Adrenal gland (tissue), 19 donors: ENCODE results near the gene DUSP11. TPM values are rescaled to one million over a fixed set of nuclear protein-coding genes. Genes with fewer than 3 reads are reported as not detected.

Experiments
- DNase-seq, 7 donors: peaks; one replicate each; pipeline ENCODE4 v3.0.0-alpha.2; 2019 to 2020
- H3K27ac ChIP-seq, 5 donors: fragments of 200-600 bp; sonication (generic) in 4 of 5; 1 replicate in 3 of 5; 2 replicates in 2 of 5; pipeline versions ENCODE4 v1.5.1 to v1.8.0; 2016 to 2020; ENCODE audit warnings: mild to moderate bottlenecking in 1 of 5
- H3K27me3 ChIP-seq: fragments of 200-600 bp; 2 replicates; pipeline ENCODE4 v1.8.0; 2021
- H3K36me3 ChIP-seq, 2 donors: fragments of 200-600 bp; replicated peaks in 1 of 2; 1 replicate in 1 of 2; 2 replicates in 1 of 2; pipeline versions ENCODE4 v1.5.1 to v1.8.0; 2018 to 2022
- H3K4me1 ChIP-seq, 2 donors: fragments of 200-600 bp; replicated peaks in 1 of 2; 1 replicate in 1 of 2; 2 replicates in 1 of 2; pipeline versions ENCODE4 v1.5.1 to v1.8.0; 2018 to 2021
- H3K4me3 ChIP-seq, 4 donors: fragments of 200-600 bp; sonication (generic) in 3 of 4; one replicate each; pipeline ENCODE4 v1.5.1; 2016 to 2018
- H3K9me3 ChIP-seq, 3 donors: fragments of 200-600 bp; sonication (generic) in 1 of 3; replicated peaks in 1 of 3; 1 replicate in 2 of 3; 2 replicates in 1 of 3; pipeline versions ENCODE4 v1.5.1 to v1.8.0; 2016 to 2021
- CTCF ChIP-seq, 6 experiments: fragments of 450-650 bp in 4 of 6; fragments of 200-600 bp in 2 of 6; sonication (generic) in 1 of 6; IDR thresholded peaks; 1 replicate in 5 of 6; 2 replicates in 1 of 6; pipeline versions ENCODE4 v1.5.1 to v1.8.0; 2016 to 2021; ENCODE audit warnings: antibody characterized with exemption in 6 of 6, mild to moderate bottlenecking in 2 of 6, moderate library complexity in 1 of 6
- POLR2A ChIP-seq, 2 donors: fragments of 450-650 bp; IDR thresholded peaks; one replicate each; pipeline ENCODE4 v1.6.1; 2017; ENCODE audit warnings: antibody characterized with exemption in 2 of 2, mild to moderate bottlenecking in 2 of 2, moderate library complexity in 1 of 2
- WGBS, 4 donors: extraction: QIAGEN DNeasy Blood & Tissue Kit in 2 of 4; methylation state at CpG; one replicate each; pipeline versions ENCODE4 v1.1.5 to v1.1.7; 2013 to 2017; 5-methylcytosine and 5-hydroxymethylcytosine counted together
- intact Hi-C, 2 donors: fragments of 100-400 bp; cut with DNase I; formaldehyde crosslinking; loops; one replicate each; pipeline versions ENCODE4 v1.14.1 to v1.15.0; 2022 to 2023
- long read RNA-seq, 10 donors: library from polyadenylated mRNA in 3 of 10; unstranded in 2 of 10; stranded (forward) in 1 of 10; transcript quantifications; one replicate each; pipeline ENCODE4 v2.0.0 and lab custom pipeline, GENCODE V29; 2021 to 2026
- polyA plus RNA-seq, 3 donors: library from polyadenylated mRNA; stranded (reverse); fragments of 200-250 nt in 2 of 3; fragments of 350-450 nt in 1 of 3; fragmentation: Illumina TruSeq in 1 of 3; extraction: RNeasy Lipid Tissue Mini Kit (QIAGEN cat#74804) in 1 of 3; gene quantifications; one replicate each; pipeline ENCODE4 v1.2.3, GENCODE V29; 2013 to 2014
- total RNA-seq, 9 donors: library from RNA; depleted of rRNA in 4 of 9; stranded (reverse); fragments of >200 nt in 4 of 9; fragments of 120-200 nt in 1 of 9; fragmentation: NEBNext Ultra II Directional in 1 of 9; extraction: Animal tissue kit (Norgen Biotek cat#: 25700) in 1 of 9; gene quantifications; one replicate each; pipeline versions ENCODE4 v1.1.0 to v1.2.4, GENCODE V29; 2013 to 2023
- donor health status: healthy with polysubstance abuse.
- donor health status: Bipolar disorder and iron deficiency.
- donor health status: DM: yes; HTN: yes; CAD: no.
- donor health status: DM: no; HTN: no; CAD: no.
- donor health status: DM: no; HTN: no; CAD: no.
- donor health status: DM: yes; HTN: yes; CAD: no.

DUSP11 gene
- 10 to 100 TPM; 12.1 to 31.8 (median 16.9) TPM for total RNA-seq
- polyA plus RNA-seq, result 10 to 100 TPM; 11.3 to 26.3 (median 13.7) TPM
- long read RNA-seq, donor 1, transcript DUSP11-201 (9 exons, 1,653 nt), result major isoform, 16 of 26 reads
- long read RNA-seq, donor 1, partial matches to known transcripts, result 10 of 26 reads
- long read RNA-seq, donor 1, other reads (novel, unspliced or antisense), result 0 of 26 reads
- long read RNA-seq, donor 2, transcript DUSP11-201 (9 exons, 1,653 nt), result major isoform, 8 of 14 reads
- long read RNA-seq, donor 2, partial matches to known transcripts, result 6 of 14 reads
- long read RNA-seq, donor 2, other reads (novel, unspliced or antisense), result 0 of 14 reads
- long read RNA-seq, donor 3, transcript DUSP11-201 (9 exons, 1,653 nt), result major isoform, 11 of 11 reads
- long read RNA-seq, donor 3, partial matches to known transcripts, result 0 of 11 reads
- long read RNA-seq, donor 3, other reads (novel, unspliced or antisense), result 0 of 11 reads
- long read RNA-seq, donor 4, transcript DUSP11-201 (9 exons, 1,653 nt), result major isoform, 18 of 22 reads
- long read RNA-seq, donor 4, partial matches to known transcripts, result 0 of 22 reads
- long read RNA-seq, donor 4, other reads (novel, unspliced or antisense), result 4 of 22 reads
- long read RNA-seq, donor 5, transcript DUSP11-201 (9 exons, 1,653 nt), result major isoform, 21 of 23 reads
- long read RNA-seq, donor 5, partial matches to known transcripts, result 1 of 23 reads
- long read RNA-seq, donor 5, other reads (novel, unspliced or antisense), result 1 of 23 reads
- long read RNA-seq, donor 6, transcript DUSP11-201 (9 exons, 1,653 nt), result major isoform, 11 of 13 reads
- long read RNA-seq, donor 6, partial matches to known transcripts, result 0 of 13 reads
- long read RNA-seq, donor 6, other reads (novel, unspliced or antisense), result 2 of 13 reads
- long read RNA-seq, donor 7, partial matches to known transcripts, result 0 of 3 reads
- long read RNA-seq, donor 7, other reads (novel, unspliced or antisense), result 0 of 3 reads
- long read RNA-seq, donor 8, transcript DUSP11-201 (9 exons, 1,653 nt), result major isoform, 12 of 12 reads
- long read RNA-seq, donor 8, partial matches to known transcripts, result 0 of 12 reads
- long read RNA-seq, donor 8, other reads (novel, unspliced or antisense), result 0 of 12 reads
- long read RNA-seq, donor 9, transcript DUSP11-201 (9 exons, 1,653 nt), result major isoform, 11 of 11 reads
- long read RNA-seq, donor 9, partial matches to known transcripts, result 0 of 11 reads
- long read RNA-seq, donor 9, other reads (novel, unspliced or antisense), result 0 of 11 reads
- long read RNA-seq, donor 10, transcript DUSP11-201 (9 exons, 1,653 nt), result major isoform, 8 of 13 reads
- long read RNA-seq, donor 10, partial matches to known transcripts, result 5 of 13 reads
- long read RNA-seq, donor 10, other reads (novel, unspliced or antisense), result 0 of 13 reads

GRCh38 chr2:73779467-73780236 is at the start of gene DUSP11:
TSS of gene DUSP11 (minus strand) at chr2:73780103. CDS start at chr2:73779974, 129 bp downstream.
- Histone ChIP-seq H3K9me3 (no peaks in the 10 kb centered on the region), H3K36me3 (peaks cover 0 to 14% of the 10 kb centered on the region in 2 donors), H3K4me1 (peaks cover 6 to 14% of the 10 kb centered on the region in 2 donors), H3K4me3 (peak within 1 kb of the TSS; percentile 44 to 100 (median 80)), H3K27me3 (no peaks in the 10 kb centered on the region), H3K27ac (peak within 1 kb of the TSS; percentile 39 to 92 (median 88))
- WGBS, 4 donors, result 0 to 1% (median 0%) methylated on average over 9 to 40 of the region's 40 CpGs
- peak; percentile 93 to 99 (median 97) for DNase-seq
- TF ChIP-seq CTCF (IDR thresholded peaks at IDR 0.05), result peak; percentile 73 to 93 (median 90)
- TF ChIP-seq POLR2A (IDR thresholded peaks at IDR 0.05), result peak; percentile 73 to 91
- intact Hi-C loops, result no loop called here

GRCh38 chr2:73828818-73829570 is 49.1 kb upstream of the DUSP11 start, which contains the start of gene STAMBP:
TSS of gene STAMBP (plus strand) at chr2:73828961. CDS start at chr2:73830857, 1,896 bp downstream.
- H3K27ac ChIP-seq, result peak within 1 kb of the TSS; percentile 10 to 93 (median 83)
- no peaks in the 10 kb centered on the region for H3K27me3 ChIP-seq
- TF ChIP-seq CTCF (IDR thresholded peaks at IDR 0.05), result no peak
- peak; percentile 34 to 38 for TF ChIP-seq POLR2A (IDR thresholded peaks at IDR 0.05)
- WGBS, 4 donors, result 0 to 1% (median 1%) methylated on average over 34 to 48 of the region's 48 CpGs
- DNase-seq, result peak; percentile 95 to 99 (median 98)
- intact Hi-C loops, result loop anchor here in 1 of 2 donors (10.0 kb wide), 1 partner anchor 316 kb away; the partner anchor contains the start of gene BOLA3
- H3K4me3 ChIP-seq, result peak within 1 kb of the TSS; percentile 23 to 73 (median 48)
- peaks cover 0 to 13% of the 10 kb centered on the region in 2 donors for H3K36me3 ChIP-seq
- no peaks in the 10 kb centered on the region for H3K9me3 ChIP-seq
- H3K4me1 ChIP-seq, result peaks cover 0 to 27% of the 10 kb centered on the region in 2 donors

- Histone ChIP-seq H3K4me1 (peaks cover 0 to 27% of the 10 kb centered on the region in 2 donors), H3K9me3 (no peaks in the 10 kb centered on the region), H3K36me3 (peaks cover 0 to 8% of the 10 kb centered on the region in 2 donors), H3K27me3 (no peaks in the 10 kb centered on the region), H3K4me3 (peak overlapping the region in 2 of 4 donors; percentile 72 to 73), H3K27ac (peak overlapping the region in 3 of 5 donors; percentile 78 to 93 (median 92))
- no peak for TF ChIP-seq POLR2A (IDR thresholded peaks at IDR 0.05)
- no peak for TF ChIP-seq CTCF (IDR thresholded peaks at IDR 0.05)
- DNase-seq, result no peak
- intact Hi-C loops, result loop anchor here in 1 of 2 donors (10.0 kb wide), 1 partner anchor 316 kb away; the partner anchor contains the start of gene BOLA3
- WGBS, 4 donors, result 60 to 69% (median 62%) methylated on average over 4 of the region's 4 CpGs
These were observed 48.5 kb upstream of the DUSP11 start for GRCh38 chr2:73828389-73828817.
